K562 (cell line): ENCODE results near the gene PDE8A.

Experiments
- CTCF ChIP-seq, 3 experiments: IDR thresholded peaks in 2 of 3; conservative IDR thresholded peaks in 1 of 3; 2 replicates each; pipeline ENCODE4 v1.5.1; 2011 to 2012; ENCODE audit warnings: low read length in 3 of 3, mild to moderate bottlenecking in 3 of 3, control low read depth in 2 of 3, improper control_type of control experiment in 1 of 3, inconsistent platforms in 1 of 3, low read depth in 1 of 3, mixed read lengths in 1 of 3, moderate library complexity in 1 of 3; ENCODE audit not compliant: insufficient read depth in 2 of 3
- MAX ChIP-seq: sonication (generic); formaldehyde crosslinking; IDR thresholded peaks from 2 replicates; pipeline ENCODE4 v1.9.0; 2022; ENCODE audit warnings: mild to moderate bottlenecking, missing genetic modification reagents

GRCh38 chr15:85044894-85045293 is 63.2 kb downstream of the PDE8A start:
- TF ChIP-seq CTCF (IDR thresholded peaks at IDR 0.05 in 2 of 3, conservative IDR thresholded peaks at IDR 0.05 in 1 of 3; ENCODE audit: insufficient read depth in 2 of 3, low read depth in 1 of 3, low read length in 3 of 3) (no peak), MAX (no peak)
